ACC112 (cell line): ENCODE results near the gene WDR87.

Experiments used
- H2AFZ ChIP-seq: fragments of 200-600 bp; sonication (generic); one replicate; pipeline ENCODE4 v1.6.0; 2017; ENCODE audit warnings: antibody characterized with exemption, low read length; ENCODE audit not compliant: unreplicated experiment
- H3K27ac ChIP-seq: fragments of 200-600 bp; sonication (generic); 2 replicates; pipeline ENCODE4 v1.5.1; 2014; ENCODE audit warnings: low read depth, mild to moderate bottlenecking, antibody characterized with exemption, low read length, moderate library complexity
- H3K27me3 ChIP-seq: fragments of 200-600 bp; sonication (generic); 2 replicates; pipeline ENCODE4 v1.6.1; 2014; ENCODE audit warnings: mild to moderate bottlenecking, antibody characterized with exemption, low read length, moderate library complexity, mixed read lengths; ENCODE audit not compliant: insufficient read depth
- H3K36me3 ChIP-seq: fragments of 200-600 bp; sonication (generic); 2 replicates; pipeline ENCODE4 v1.6.1; 2016; ENCODE audit warnings: mild to moderate bottlenecking, antibody characterized with exemption, low read length, moderate library complexity, mixed read lengths; ENCODE audit not compliant: insufficient read depth
- H3K4me1 ChIP-seq: fragments of 200-600 bp; sonication (generic); one replicate; pipeline ENCODE4 v1.6.1; 2016; ENCODE audit warnings: low read length, mixed read lengths; ENCODE audit not compliant: insufficient read depth, unreplicated experiment, control insufficient read depth
- H3K4me3 ChIP-seq: fragments of 200-600 bp; sonication (generic); 2 replicates; pipeline ENCODE4 v1.5.1; 2014; ENCODE audit warnings: mild to moderate bottlenecking, low read depth, low read length
- H3K79me2 ChIP-seq: fragments of 200-600 bp; sonication (generic); one replicate; pipeline ENCODE4 v1.6.0; 2016; ENCODE audit warnings: low read length; ENCODE audit not compliant: control insufficient read depth, unreplicated experiment, insufficient read depth

The WDR87 gene

GRCh38 chr19:37943480-37943879 is 37.1 kb upstream of the WDR87 start:
- Histone ChIP-seq H3K36me3 (no peaks in the 10 kb centered on the region), H3K4me1 (no peaks in the 10 kb centered on the region), H3K79me2 (peaks cover 9% of the 10 kb centered on the region), H3K27ac (no peak overlapping the region), H3K4me3 (no peak overlapping the region), H3K27me3 (no peaks in the 10 kb centered on the region), H2AFZ (no peak overlapping the region)

GRCh38 chr19:37942516-37942902 is 36.1 kb upstream of the WDR87 start:
- H3K4me3 ChIP-seq: no peak overlapping the region
- no peaks in the 10 kb centered on the region for H3K4me1 ChIP-seq
- no peaks in the 10 kb centered on the region for H3K27me3 ChIP-seq
- no peak overlapping the region for H3K27ac ChIP-seq
- H3K36me3 ChIP-seq: no peaks in the 10 kb centered on the region
- peaks cover 9% of the 10 kb centered on the region for H3K79me2 ChIP-seq
- no peak overlapping the region for H2AFZ ChIP-seq

GRCh38 chr19:37941782-37942515 is 35.6 kb upstream of the WDR87 start:
- H3K36me3 ChIP-seq: no peaks in the 10 kb centered on the region
- no peak overlapping the region for H3K4me3 ChIP-seq
- no peaks in the 10 kb centered on the region for H3K4me1 ChIP-seq
- H3K27me3 ChIP-seq: no peaks in the 10 kb centered on the region
- peaks cover 9% of the 10 kb centered on the region for H3K79me2 ChIP-seq
- H2AFZ ChIP-seq: no peak overlapping the region
- H3K27ac ChIP-seq: no peak overlapping the region

GRCh38 chr19:37938353-37938752 is 32.0 kb upstream of the WDR87 start:
- no peaks in the 10 kb centered on the region for H3K36me3 ChIP-seq
- no peak overlapping the region for H2AFZ ChIP-seq
- H3K27me3 ChIP-seq: no peaks in the 10 kb centered on the region
- H3K27ac ChIP-seq: no peak overlapping the region
- H3K4me1 ChIP-seq: peaks cover 7% of the 10 kb centered on the region
- H3K4me3 ChIP-seq: no peak overlapping the region
- H3K79me2 ChIP-seq: peaks cover 22% of the 10 kb centered on the region

GRCh38 chr19:37936886-37937285 is 30.5 kb upstream of the WDR87 start:
- H3K27me3 ChIP-seq: no peaks in the 10 kb centered on the region
- peaks cover 7% of the 10 kb centered on the region for H3K4me1 ChIP-seq
- no peak overlapping the region for H3K27ac ChIP-seq
- no peaks in the 10 kb centered on the region for H3K36me3 ChIP-seq
- peaks cover 21% of the 10 kb centered on the region for H3K79me2 ChIP-seq
- H2AFZ ChIP-seq: no peak overlapping the region
- H3K4me3 ChIP-seq: no peak overlapping the region

- H3K27ac ChIP-seq: no peak overlapping the region
- no peak overlapping the region for H3K4me3 ChIP-seq
- H2AFZ ChIP-seq: no peak overlapping the region
- no peaks in the 10 kb centered on the region for H3K36me3 ChIP-seq
- peaks cover 19% of the 10 kb centered on the region for H3K79me2 ChIP-seq
- peaks cover 7% of the 10 kb centered on the region for H3K4me1 ChIP-seq
- no peaks in the 10 kb centered on the region for H3K27me3 ChIP-seq
These were observed 29.8 kb upstream of the WDR87 start for GRCh38 chr19:37936166-37936565.

- Histone ChIP-seq H3K36me3 (no peaks in the 10 kb centered on the region), H3K27ac (no peak overlapping the region), H2AFZ (no peak overlapping the region), H3K79me2 (peaks cover 21% of the 10 kb centered on the region), H3K4me1 (peaks cover 7% of the 10 kb centered on the region), H3K27me3 (no peaks in the 10 kb centered on the region), H3K4me3 (no peak overlapping the region)
These were observed 28.9 kb upstream of the WDR87 start for GRCh38 chr19:37935341-37935740.

GRCh38 chr19:37933937-37934358 is 27.6 kb upstream of the WDR87 start:
- Histone ChIP-seq H3K4me3 (no peak overlapping the region), H3K27ac (no peak overlapping the region), H3K36me3 (no peaks in the 10 kb centered on the region), H3K4me1 (peaks cover 7% of the 10 kb centered on the region), H2AFZ (no peak overlapping the region), H3K27me3 (no peaks in the 10 kb centered on the region), H3K79me2 (peaks cover 24% of the 10 kb centered on the region)

- Histone ChIP-seq H2AFZ (no peak overlapping the region), H3K4me1 (peaks cover 7% of the 10 kb centered on the region)
These were observed 26.9 kb upstream of the WDR87 start for GRCh38 chr19:37932985-37933936.

GRCh38 chr19:37931881-37932655 is 25.7 kb upstream of the WDR87 start:
- Histone ChIP-seq H3K79me2 (peaks cover 27% of the 10 kb centered on the region), H3K27ac (no peak overlapping the region), H2AFZ (no peak overlapping the region), H3K4me3 (no peak overlapping the region), H3K27me3 (no peaks in the 10 kb centered on the region), H3K36me3 (no peaks in the 10 kb centered on the region), H3K4me1 (peaks cover 7% of the 10 kb centered on the region)

More at GRCh38 chr19:37932985-37933936, 26.9 kb upstream of the WDR87 start:
- Histone ChIP-seq H3K79me2 (peaks cover 24% of the 10 kb centered on the region), H3K27ac (no peak overlapping the region), H3K36me3 (no peaks in the 10 kb centered on the region), H3K4me3 (no peak overlapping the region), H3K27me3 (no peaks in the 10 kb centered on the region)
